SK-N-SH treated with all-trans-retinoic acid at 6 μM for 48 hours (cell line): ENCODE measurements around the gene KIF3B.

Source experiments
- ATAC-seq: fragments of 200-7000 bp; cut with Tn5 transposase; 3 replicates; pipeline ENCODE4 v1.9.1; 2020; ENCODE audit warnings: mild to moderate bottlenecking, moderate library complexity
- ARNTL ChIP-seq: fragments of 450-650 bp; formaldehyde crosslinking; IDR thresholded peaks from 2 replicates; pipeline ENCODE4 v1.5.0; 2020; ENCODE audit warnings: low read depth, mild to moderate bottlenecking, moderate library complexity, borderline replicate concordance
- BACH2 ChIP-seq: fragments of 250-450 bp; sonication (Bioruptor Pico); IDR thresholded peaks from 2 replicates; pipeline ENCODE4 v1.9.0; 2021; ENCODE audit warnings: mild to moderate bottlenecking, borderline replicate concordance
- CREB5 ChIP-seq: fragments of 250-450 bp; sonication (Bioruptor Pico); IDR thresholded peaks from 2 replicates; pipeline ENCODE4 v1.5.1; 2020; ENCODE audit warnings: low read depth, mild to moderate bottlenecking, moderate library complexity
- CSRNP3 ChIP-seq: fragments of 250-450 bp; sonication (Bioruptor Pico); IDR thresholded peaks from 2 replicates; pipeline ENCODE4 v1.5.1; 2021; ENCODE audit warnings: mild to moderate bottlenecking, moderate library complexity
- GLIS3 ChIP-seq: fragments of 250-450 bp; sonication (Bioruptor Pico); IDR thresholded peaks from 2 replicates; pipeline ENCODE4 v1.5.0; 2020; ENCODE audit warnings: mild to moderate bottlenecking, moderate library complexity
- ISL1 ChIP-seq: fragments of 250-450 bp; sonication (Bioruptor Pico); IDR thresholded peaks from 2 replicates; pipeline ENCODE4 v2.1.2; 2022; ENCODE audit warnings: mild to moderate bottlenecking, moderate library complexity
- OSR1 ChIP-seq: fragments of 250-450 bp; sonication (Bioruptor Pico); IDR thresholded peaks from 2 replicates; pipeline ENCODE4 v1.8.0; 2022; ENCODE audit warnings: moderate library complexity, mild to moderate bottlenecking, inconsistent platforms
- PATZ1 ChIP-seq: fragments of 250-450 bp; sonication (Bioruptor Pico); IDR thresholded peaks from 2 replicates; pipeline ENCODE4 v1.8.0; 2020; ENCODE audit warnings: mild to moderate bottlenecking, moderate library complexity, borderline replicate concordance
- PPARA ChIP-seq: fragments of 250-450 bp; sonication (Bioruptor Pico); IDR thresholded peaks from 2 replicates; pipeline ENCODE4 v1.5.0; 2020; ENCODE audit warnings: mild to moderate bottlenecking, borderline replicate concordance
- RARB ChIP-seq: fragments of 250-450 bp; sonication (Bioruptor Pico); IDR thresholded peaks from 2 replicates; pipeline ENCODE4 v1.8.0; 2021; ENCODE audit warnings: mild to moderate bottlenecking, moderate library complexity
- TCF4 ChIP-seq: fragments of 250-450 bp; sonication (Bioruptor Pico); IDR thresholded peaks from 2 replicates; pipeline ENCODE4 v1.8.0; 2021; ENCODE audit warnings: mild to moderate bottlenecking, moderate library complexity, borderline replicate concordance
- TOX ChIP-seq: fragments of 250-450 bp; sonication (Bioruptor Pico); IDR thresholded peaks from 2 replicates; pipeline ENCODE4 v1.8.0; 2021; ENCODE audit warnings: mild to moderate bottlenecking, moderate library complexity, borderline replicate concordance
- TSHZ2 ChIP-seq: fragments of 250-450 bp; sonication (Bioruptor Pico); IDR thresholded peaks from 2 replicates; pipeline ENCODE4 v1.5.0; 2020; ENCODE audit warnings: mild to moderate bottlenecking, moderate library complexity
- ZC3H10 ChIP-seq: fragments of 250-450 bp; sonication (Bioruptor Pico); IDR thresholded peaks from 2 replicates; pipeline ENCODE4 v1.5.1; 2021; ENCODE audit warnings: mild to moderate bottlenecking, moderate library complexity
- ZFP3 ChIP-seq: fragments of 250-450 bp; sonication (Bioruptor Pico); IDR thresholded peaks from 2 replicates; pipeline ENCODE4 v1.5.0; 2020; ENCODE audit warnings: mild to moderate bottlenecking, moderate library complexity
- ZFP30 ChIP-seq: fragments of 450-650 bp; formaldehyde crosslinking; IDR thresholded peaks from 2 replicates; pipeline ENCODE4 v1.5.0; 2022; ENCODE audit warnings: mild to moderate bottlenecking, moderate library complexity
- ZNF565 ChIP-seq: fragments of 450-650 bp; formaldehyde crosslinking; conservative IDR thresholded peaks from 2 replicates; pipeline ENCODE4 v1.5.0; 2020; ENCODE audit warnings: low read depth, mild to moderate bottlenecking, moderate library complexity

Gene KIF3B

GRCh38 chr20:32285082-32285620, 7.7 kb downstream of the KIF3B start:
- ATAC-seq: no peak
- TF ChIP-seq TSHZ2 (CRISPR knock-in tag) (no peak), BACH2 (CRISPR knock-in tag) (no peak), ZNF565 (CRISPR knock-in tag) (no peak), ISL1 (CRISPR knock-in tag) (no peak), PATZ1 (CRISPR knock-in tag) (no peak), RARB (CRISPR knock-in tag) (no peak), CREB5 (CRISPR knock-in tag) (no peak), PPARA (CRISPR knock-in tag) (no peak), ZC3H10 (CRISPR knock-in tag) (no peak), GLIS3 (CRISPR knock-in tag) (no peak)

GRCh38 chr20:32285621-32286371, 8.3 kb downstream of the KIF3B start:
- no peak for TF ChIP-seq OSR1 (CRISPR knock-in tag)
- TF ChIP-seq GLIS3 (CRISPR knock-in tag): no peak
- no peak for TF ChIP-seq TSHZ2 (CRISPR knock-in tag)
- TF ChIP-seq TOX (CRISPR knock-in tag): no peak
- no peak for TF ChIP-seq RARB (CRISPR knock-in tag)
- no peak for TF ChIP-seq ISL1 (CRISPR knock-in tag)
- ATAC-seq: no peak

GRCh38 chr20:32287231-32287638, 9.8 kb downstream of the KIF3B start:
- ATAC-seq: no peak
- TF ChIP-seq ZFP30 (CRISPR knock-in tag) (no peak), RARB (CRISPR knock-in tag) (no peak), ZNF565 (CRISPR knock-in tag) (no peak), GLIS3 (CRISPR knock-in tag) (no peak), OSR1 (CRISPR knock-in tag) (no peak), ZFP3 (CRISPR knock-in tag) (no peak), CSRNP3 (no peak), BACH2 (CRISPR knock-in tag) (no peak), PPARA (CRISPR knock-in tag) (no peak), TCF4 (CRISPR knock-in tag) (no peak), ISL1 (CRISPR knock-in tag) (no peak), TOX (CRISPR knock-in tag) (no peak), TSHZ2 (CRISPR knock-in tag) (no peak), ARNTL (CRISPR knock-in tag) (no peak), PATZ1 (CRISPR knock-in tag) (no peak)
